Measurements from ENCODE around the gene BCOR.

The BCOR gene

GRCh38 chrX:40112996-40113395 is 15.2 kb upstream of the BCOR start:
- no peak for DNase-seq (ENCODE audit: low read depth)

DNA sequence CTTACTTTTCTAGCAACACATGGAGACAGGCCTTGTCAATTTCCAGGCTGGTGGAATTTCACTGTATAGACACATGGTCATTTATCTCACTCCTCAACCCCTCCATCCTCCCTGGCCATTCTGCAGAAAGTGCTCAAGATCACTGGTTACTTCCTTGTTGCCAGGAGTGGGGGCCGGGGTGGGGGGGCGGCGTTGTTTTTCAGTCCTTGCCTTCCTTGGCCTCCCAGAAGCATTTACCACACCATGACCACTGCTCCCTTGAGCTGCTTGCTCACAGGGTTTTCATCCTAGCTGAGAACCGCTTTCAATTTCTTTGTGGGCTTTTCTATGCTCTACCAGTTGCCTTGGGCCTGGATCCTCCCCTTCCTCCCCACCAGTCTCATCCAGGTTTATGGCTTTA is 14.1 kb upstream of the BCOR start:
- DNase-seq (ENCODE audit: low read depth) = no peak

- no peak for DNase-seq (ENCODE audit: low read depth)
Measured at GRCh38 chrX:40109288-40110008, 11.7 kb upstream of the BCOR start.

DNA sequence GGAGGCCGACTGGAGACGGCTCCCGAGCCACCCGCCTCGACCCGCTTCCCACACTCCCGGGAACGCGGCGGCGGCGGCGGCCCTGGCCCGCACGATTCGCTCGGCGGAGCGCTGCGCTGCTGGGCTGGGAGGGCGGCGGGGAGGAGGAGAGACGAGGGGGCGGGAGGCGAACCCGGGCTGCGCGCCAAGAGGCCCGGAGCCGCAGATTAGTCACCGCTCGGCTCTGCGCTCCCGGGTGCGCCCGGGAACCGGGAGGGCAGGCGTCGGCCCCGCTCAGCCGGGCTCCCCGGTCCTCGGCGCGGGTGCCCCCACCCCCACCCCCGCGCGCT is 11.2 kb upstream of the BCOR start:
- no peak for DNase-seq (ENCODE audit: low read depth)

GRCh38 chrX:40108162-40108958 is 10.6 kb upstream of the BCOR start:
- DNase-seq (ENCODE audit: low read depth) = no peak

DNA sequence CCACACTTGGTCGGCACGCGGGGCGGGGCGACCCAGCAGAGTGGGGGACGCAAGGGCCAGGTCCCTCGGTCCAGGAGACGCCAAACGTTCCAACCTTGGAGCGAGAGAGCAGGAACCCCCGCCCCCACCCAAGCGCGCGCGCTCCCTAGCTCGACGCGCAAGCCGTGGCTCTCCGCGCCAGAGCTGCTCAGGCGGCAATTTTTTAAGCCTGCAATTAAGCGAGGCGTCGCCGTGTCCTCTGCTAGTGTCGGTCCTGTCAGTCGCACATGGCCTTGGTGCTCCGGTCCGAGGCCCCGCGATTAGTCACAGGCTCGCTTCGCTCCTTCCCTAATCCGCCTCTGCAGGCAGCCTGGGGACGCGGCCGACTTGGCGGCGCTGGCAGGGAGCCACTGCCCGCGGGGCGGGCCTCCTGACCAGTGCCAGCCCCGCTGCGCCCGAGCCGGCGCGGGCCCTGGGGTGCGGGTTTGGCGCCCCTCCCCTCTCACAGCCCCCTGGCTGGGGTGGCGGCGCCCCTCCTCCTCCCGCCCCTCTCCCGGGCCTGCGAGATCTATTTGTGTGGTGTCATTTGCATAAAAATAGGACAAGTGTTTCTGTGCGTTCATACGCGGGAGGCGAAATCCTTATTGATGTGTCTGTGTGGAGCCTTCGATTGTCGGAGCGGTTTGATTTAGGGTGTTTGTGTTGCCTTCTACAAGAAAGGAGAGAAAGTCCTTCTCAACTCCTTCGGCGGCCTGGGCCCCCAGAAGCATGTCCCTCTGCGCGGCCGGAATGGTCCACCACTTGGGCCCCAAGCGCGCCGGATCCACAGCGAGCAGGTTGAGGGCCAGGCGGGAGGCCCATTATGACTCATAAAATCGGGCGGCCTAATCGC is 9.8 kb upstream of the BCOR start:
- DNase-seq (ENCODE audit: low read depth) = no peak

GRCh38 chrX:40106676-40107290 is 9.0 kb upstream of the BCOR start:
- no peak for DNase-seq (ENCODE audit: low read depth)

DNA sequence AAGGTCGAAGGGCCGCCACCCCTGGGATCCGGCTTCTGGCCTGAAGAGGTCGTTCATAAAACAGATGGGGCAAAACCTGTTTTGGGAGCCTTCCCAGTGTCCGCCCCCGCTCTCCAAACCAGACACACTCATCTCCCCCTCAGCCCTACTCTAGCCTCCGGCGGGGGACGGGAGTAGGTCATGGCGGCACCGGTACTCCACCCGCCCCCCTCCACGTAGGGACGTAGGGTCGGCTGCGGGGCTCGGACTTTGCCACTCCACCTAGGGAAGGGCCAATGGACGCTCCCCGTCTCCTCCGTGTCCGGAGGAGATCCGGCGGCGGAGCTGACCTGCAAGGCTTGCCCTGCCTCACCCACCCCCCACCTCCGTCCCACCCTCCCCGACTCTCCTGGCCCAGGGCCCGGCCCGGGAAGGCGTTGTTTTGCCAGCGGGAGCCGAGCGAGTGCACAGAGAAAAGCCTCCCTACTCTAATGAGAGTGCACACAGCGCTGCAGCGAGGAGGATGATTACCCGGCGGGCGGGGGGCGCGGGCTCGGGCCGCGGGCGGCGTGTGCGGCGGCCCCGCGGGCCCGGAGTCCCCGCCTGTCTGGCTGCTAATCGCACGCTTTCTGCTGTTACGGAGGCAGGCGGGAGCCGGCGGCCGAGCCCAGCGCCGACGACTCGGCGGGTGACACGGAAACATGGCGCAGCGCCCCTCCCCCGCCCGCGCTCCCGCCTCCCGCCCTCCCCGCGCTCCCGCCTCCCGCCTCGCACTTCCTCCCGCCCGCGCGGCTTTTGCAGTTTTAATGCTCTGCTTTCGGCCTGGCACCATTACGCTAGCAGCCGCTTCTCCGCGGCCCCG is 8.3 kb upstream of the BCOR start:
- no peak for DNase-seq (ENCODE audit: low read depth)

DNA sequence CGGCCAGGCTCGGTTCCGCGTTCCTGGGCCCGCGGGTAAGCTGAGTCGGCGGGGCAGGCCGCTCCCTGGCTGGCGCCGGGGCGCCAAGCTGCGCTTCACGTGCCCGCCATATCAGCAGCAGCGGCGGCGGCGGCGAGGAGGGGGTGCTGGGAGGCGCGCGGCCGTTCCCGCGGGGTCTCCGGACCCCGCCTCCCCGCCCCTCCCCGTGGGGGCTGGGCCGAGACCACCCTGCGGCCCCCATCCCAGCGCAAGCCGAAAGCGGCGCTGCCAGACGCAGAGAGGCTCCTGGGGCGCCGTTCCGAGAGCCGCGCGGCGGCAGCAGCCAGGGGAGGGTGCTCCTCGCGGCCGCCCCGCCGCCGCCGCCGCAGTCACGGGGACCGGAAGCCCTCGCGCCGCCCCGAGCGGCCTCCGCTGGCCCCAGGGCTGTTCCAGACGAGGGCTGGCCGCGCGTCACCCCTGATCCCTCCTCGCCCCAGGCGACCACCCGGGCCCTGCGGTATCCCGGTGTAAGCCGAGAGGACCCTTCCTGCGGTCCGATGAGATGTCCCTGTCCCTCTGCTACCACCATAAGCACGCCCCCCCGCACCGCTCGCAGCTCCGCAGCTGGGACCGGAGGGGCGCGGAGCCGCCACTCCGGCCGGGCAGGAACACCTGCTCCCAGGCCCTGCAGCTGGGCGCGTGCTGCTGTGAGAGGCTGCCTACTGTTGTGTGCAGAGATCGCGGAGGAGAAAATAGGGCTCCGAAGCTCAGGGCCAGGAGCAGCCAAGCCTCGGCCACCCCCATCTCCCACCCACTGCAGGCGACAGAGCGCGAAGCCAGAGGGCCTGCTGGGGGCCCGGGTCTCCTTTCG is 7.5 kb upstream of the BCOR start:
- DNase-seq (ENCODE audit: low read depth) = no peak

- DNase-seq (ENCODE audit: low read depth) = no peak
Measured at GRCh38 chrX:40104630-40104984, 6.8 kb upstream of the BCOR start.

GRCh38 chrX:40103565-40104323 is 6.0 kb upstream of the BCOR start:
- DNase-seq (ENCODE audit: low read depth) = no peak

- DNase-seq (ENCODE audit: low read depth) = no peak
Measured at GRCh38 chrX:40102393-40103381, 4.9 kb upstream of the BCOR start.

DNA sequence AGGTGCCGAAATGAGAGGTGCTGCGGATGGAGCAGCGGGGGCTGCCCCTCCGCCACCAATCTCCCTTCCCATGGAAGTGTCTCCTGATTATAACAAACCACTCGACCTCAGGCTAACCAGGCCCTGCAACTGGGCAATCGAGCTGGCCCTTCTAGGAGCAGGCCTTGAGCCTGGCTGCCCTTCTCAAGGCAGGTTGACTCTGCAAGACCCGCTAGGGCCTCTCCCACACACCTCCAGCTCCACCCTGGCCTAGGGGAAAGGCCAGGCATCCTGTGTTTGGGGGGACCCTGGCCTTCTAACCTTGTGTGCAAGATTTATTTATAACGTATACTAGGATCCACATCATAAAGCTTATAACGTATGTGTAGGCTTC is 3.7 kb upstream of the BCOR start:
- no peak for DNase-seq (ENCODE audit: low read depth)

DNA sequence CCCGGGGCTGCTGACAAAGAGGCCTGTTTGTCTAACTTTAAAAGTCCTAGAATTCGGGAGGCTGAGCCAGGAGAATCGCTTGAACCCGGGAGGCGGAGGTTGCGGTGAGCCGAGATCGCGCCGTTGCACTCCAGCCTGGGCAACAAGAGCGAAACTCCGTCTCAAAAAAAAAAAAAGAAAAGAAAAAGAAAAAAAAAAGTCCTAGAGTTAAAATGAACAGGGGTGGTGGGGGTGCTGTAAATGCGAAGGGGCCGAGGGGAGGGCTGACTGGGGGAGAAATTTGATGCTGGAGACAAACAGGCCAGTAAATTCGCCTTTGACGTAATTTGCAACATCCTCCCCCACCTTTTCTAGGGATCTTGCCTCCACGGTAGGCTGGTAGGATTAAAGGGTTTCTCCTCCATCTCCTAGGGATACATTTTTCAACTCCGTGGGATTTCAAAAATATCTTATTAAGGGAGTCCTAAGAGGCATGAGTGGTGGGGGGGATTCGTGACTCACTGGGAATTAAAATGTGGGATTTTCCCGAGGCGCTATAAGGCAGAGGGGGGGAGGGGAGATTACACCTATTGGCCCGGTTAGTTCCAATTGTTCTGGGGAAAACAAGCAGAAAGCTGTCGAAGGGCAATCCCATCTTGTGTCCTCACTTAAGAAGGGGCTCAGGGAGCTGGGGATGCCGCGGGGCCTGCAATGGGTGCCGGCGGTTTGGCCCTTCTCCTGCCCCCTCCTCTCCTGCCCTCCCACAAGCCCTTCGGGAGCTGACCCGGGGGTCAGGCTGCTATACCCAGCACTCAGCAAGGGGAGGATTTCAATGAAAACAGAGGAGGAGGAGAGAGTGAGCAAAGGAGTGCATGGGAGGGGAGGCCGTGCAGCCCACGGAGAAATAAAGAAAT is 3.0 kb upstream of the BCOR start:
- no peak for DNase-seq (ENCODE audit: low read depth)

- DNase-seq (ENCODE audit: low read depth) = no peak
Measured at GRCh38 chrX:40100141-40100536, 2.4 kb upstream of the BCOR start.

- DNase-seq (ENCODE audit: low read depth) = no peak
Measured at GRCh38 chrX:40099055-40099958, 1.5 kb upstream of the BCOR start.

All from stimulated activated CD8-positive, alpha-beta memory T cell treated with anti-CD3 and anti-CD28 coated beads, Interleukin-15, amount 100 ng/mL, for 1 hour (primary cell).